ENCODE data around the gene WWC2.

DNA sequence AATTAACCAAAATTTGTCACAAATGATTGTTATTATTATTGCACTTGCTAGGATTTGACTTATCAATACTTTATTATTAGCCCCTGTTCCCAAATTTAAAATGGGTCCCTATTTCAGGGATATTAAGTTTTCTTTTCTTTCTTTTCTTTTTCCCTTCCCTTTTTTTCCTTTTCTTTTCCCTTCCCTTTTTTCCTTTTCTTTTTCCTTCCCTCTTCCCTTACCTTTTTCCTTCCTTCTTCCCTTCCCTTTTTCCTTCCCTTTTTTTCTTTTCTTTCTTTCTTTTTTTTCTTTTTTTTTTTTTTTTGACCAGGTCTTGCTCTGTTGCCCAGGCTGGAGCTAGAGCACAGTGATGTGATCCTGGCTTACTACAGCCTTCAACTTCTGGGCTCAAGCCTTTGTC is 33.8 kb downstream of the WWC2 start:
- TF ChIP-seq, protein P1, sequence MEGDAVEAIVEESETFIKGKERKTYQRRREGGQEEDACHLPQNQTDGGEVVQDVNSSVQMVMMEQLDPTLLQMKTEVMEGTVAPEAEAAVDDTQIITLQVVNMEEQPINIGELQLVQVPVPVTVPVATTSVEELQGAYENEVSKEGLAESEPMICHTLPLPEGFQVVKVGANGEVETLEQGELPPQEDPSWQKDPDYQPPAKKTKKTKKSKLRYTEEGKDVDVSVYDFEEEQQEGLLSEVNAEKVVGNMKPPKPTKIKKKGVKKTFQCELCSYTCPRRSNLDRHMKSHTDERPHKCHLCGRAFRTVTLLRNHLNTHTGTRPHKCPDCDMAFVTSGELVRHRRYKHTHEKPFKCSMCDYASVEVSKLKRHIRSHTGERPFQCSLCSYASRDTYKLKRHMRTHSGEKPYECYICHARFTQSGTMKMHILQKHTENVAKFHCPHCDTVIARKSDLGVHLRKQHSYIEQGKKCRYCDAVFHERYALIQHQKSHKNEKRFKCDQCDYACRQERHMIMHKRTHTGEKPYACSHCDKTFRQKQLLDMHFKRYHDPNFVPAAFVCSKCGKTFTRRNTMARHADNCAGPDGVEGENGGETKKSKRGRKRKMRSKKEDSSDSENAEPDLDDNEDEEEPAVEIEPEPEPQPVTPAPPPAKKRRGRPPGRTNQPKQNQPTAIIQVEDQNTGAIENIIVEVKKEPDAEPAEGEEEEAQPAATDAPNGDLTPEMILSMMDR (IDR thresholded peaks at IDR 0.05; ENCODE audit: low read depth, low read length) = no peak
- no peak for TF ChIP-seq EZH2phosphoT487 (IDR thresholded peaks at IDR 0.05; ENCODE audit: low read depth)
